Endometrial microvascular endothelial cells (primary cell): ENCODE data around the gene KCNJ9. TPM values are rescaled to one million over a fixed set of nuclear protein-coding genes. Genes with fewer than 3 reads are reported as not detected.
"Not testable (repeated sequence)": the region's sequence is repeated elsewhere in the genome, so short reads cannot be mapped to it uniquely, and the experiment has no call there.

Source experiments
- in situ Hi-C: cut with HindIII; loops from 2 replicates; pipeline ENCODE4 v1.10.0; 2017; ENCODE audit warnings: low sequenced_read_pairs, low pct_unique_long_range_greater_than_20kb; ENCODE audit errors: inconsistent ontology term
- total RNA-seq: library from RNA; depleted of rRNA; stranded (reverse); fragments of >200 nt; gene quantifications from one replicate; pipeline ENCODE4 v1.2.3, GENCODE V29; 2015; ENCODE audit errors: inconsistent ontology term

KCNJ9 gene
- total RNA-seq, 1 donor from 2014 or later = not detected

GRCh38 chr1:160116283-160117147, 35.2 kb downstream of the KCNJ9 start:
- in situ Hi-C loops = no loop called here

DNA sequence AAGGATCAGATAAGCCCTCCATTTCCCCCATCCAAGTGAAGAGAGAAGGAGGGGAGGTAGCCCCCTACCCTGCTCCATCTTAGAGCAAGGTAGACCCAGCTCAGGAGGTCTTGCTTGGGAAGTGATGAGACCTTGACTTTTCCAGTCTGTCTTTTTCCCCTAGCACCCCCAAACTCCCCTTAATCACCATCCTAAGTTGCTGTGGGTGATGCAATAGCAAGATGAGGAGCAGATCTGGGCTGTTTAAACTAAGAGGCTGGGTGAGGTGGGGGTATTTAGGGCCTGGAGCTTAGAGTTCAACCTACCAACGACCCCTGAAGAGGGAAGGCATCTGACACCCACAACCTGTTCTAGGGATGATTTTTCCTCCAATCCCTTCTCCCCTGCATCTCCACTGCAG, 36.0 kb downstream of the KCNJ9 start:
- in situ Hi-C loops = no loop called here

GRCh38 chr1:160117709-160118183, 36.4 kb downstream of the KCNJ9 start:
- in situ Hi-C loops = no loop called here

- in situ Hi-C loops = no loop called here
These were observed 37.6 kb downstream of the KCNJ9 start for GRCh38 chr1:160118928-160119327.

DNA sequence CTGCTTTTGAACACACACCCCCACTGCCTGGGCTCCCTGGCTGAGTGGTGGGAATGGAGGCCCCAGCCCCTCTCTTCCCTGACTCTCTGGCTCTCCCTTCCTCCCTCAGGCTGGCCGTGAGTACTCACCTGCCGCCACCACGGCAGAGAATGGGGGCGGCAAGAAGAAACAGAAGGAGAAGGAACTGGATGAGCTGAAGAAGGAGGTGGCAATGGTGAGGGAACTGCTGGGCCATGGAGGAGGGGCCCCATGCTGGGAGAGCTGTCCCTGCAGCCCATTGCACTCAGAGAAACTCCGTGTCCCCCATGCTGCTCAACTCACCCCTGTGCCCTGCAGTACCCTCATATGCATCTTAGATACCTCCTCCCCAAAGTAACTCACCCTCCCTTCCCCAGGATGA, 39.5 kb downstream of the KCNJ9 start:
- in situ Hi-C loops = no loop called here

- in situ Hi-C loops = no loop called here
These were observed 40.0 kb downstream of the KCNJ9 start for GRCh38 chr1:160121388-160121787.

- in situ Hi-C loops = no loop called here
These were observed 41.7 kb downstream of the KCNJ9 start for GRCh38 chr1:160122978-160123495.

- in situ Hi-C loops = no loop called here
These were observed 42.4 kb downstream of the KCNJ9 start for GRCh38 chr1:160123726-160124125.

GRCh38 chr1:160124705-160125478, 43.6 kb downstream of the KCNJ9 start:
- in situ Hi-C loops = no loop called here

DNA sequence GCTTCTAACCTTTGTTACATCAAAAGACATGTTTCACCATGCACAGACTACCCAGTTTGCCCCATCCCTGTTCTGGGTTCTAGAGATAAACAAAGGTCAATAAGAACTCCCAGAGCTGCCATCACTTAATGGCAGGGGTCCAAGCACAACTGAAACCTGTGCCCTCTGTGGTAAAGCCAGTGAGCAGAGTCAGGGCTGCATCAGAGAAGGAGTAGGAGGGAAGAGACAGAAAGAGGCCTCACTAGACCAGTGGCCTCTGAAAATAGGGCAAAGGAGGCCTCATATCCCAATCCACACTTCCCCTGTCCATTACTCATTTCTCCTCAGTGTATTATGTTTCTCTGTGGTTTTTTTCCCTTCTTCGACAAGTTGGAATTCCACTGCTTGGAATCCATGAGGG, 44.4 kb downstream of the KCNJ9 start:
- in situ Hi-C loops = no loop called here

GRCh38 chr1:160126342-160126741, 45.0 kb downstream of the KCNJ9 start:
- in situ Hi-C loops = not testable (repeated sequence)

GRCh38 chr1:160127381-160127780, 46.0 kb downstream of the KCNJ9 start:
- in situ Hi-C loops = no loop called here

GRCh38 chr1:160127865-160128523, 46.7 kb downstream of the KCNJ9 start:
- in situ Hi-C loops = no loop called here

DNA sequence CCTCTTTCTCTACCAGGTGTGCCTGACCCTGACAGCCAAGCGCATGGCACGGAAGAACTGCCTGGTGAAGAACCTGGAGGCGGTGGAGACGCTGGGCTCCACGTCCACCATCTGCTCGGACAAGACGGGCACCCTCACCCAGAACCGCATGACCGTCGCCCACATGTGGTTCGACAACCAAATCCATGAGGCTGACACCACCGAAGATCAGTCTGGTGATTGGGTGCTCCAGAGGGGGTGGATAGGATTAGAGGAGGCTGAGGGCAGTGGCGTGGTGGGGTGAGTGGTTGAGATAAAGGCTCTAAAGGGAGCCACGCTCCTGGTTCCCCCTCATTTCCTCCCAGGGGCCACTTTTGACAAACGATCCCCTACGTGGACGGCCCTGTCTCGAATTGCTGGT, 47.3 kb downstream of the KCNJ9 start:
- in situ Hi-C loops = no loop called here

DNA sequence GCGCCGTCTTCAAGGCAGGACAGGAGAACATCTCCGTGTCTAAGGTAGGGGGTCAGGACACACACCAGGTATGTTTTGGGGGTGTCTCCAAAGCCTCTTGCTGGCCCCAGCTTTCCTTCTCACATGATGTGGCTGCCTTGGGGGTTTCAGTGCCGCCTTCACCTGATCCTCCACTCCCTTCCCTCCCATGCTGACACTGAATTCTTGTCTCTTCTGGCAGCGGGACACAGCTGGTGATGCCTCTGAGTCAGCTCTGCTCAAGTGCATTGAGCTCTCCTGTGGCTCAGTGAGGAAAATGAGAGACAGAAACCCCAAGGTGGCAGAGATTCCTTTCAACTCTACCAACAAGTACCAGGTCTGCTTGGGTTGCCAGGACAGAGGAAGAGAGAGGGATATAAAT, 47.7 kb downstream of the KCNJ9 start:
- in situ Hi-C loops = no loop called here

DNA sequence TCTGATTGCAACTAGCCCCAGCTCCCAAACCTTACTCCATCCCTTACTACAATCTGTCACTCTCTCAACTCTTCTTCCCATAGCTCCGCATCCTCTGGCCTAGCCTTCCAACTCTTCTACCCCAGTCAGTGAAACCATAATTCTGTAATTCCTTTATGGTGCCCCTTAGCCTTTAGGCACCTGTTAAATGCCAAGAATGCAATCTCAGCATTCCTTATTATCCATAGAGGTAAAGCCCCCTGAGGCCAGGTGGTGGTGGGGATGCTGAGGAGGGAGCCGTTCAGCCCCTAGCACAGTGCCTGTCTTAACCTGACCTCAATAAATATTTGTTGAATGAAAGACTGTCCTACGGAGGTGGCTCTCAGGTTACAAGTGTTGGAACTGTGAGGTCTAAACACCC, 48.2 kb downstream of the KCNJ9 start:
- in situ Hi-C loops = no loop called here

GRCh38 chr1:160129966-160130365, 48.6 kb downstream of the KCNJ9 start:
- in situ Hi-C loops = no loop called here

GRCh38 chr1:160130486-160130885, 49.1 kb downstream of the KCNJ9 start:
- in situ Hi-C loops = no loop called here

DNA sequence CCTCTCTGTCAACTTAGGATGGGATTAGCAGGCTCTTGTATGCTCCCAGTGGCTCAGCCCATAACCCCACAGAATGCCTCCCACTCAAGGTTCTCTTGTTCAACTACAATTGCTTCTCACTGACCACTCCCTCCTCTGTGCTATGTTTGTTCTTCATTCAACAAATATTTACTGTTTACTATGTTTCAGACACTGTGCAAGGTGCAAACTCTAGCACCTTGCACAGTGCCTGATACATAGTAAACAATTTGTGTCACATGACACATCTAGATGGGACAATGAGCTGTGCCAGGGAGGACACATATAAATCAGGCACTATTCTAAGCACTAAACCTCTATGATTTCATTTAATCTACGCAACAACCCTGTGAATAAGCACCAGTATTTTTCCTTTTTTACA, 49.6 kb downstream of the KCNJ9 start:
- in situ Hi-C loops = no loop called here
